ENCODE data around the gene FAM193A.
"Not testable (repeated sequence)": the region's sequence is repeated elsewhere in the genome, so short reads cannot be mapped to it uniquely, and the experiment has no call there.

FAM193A gene

DNA sequence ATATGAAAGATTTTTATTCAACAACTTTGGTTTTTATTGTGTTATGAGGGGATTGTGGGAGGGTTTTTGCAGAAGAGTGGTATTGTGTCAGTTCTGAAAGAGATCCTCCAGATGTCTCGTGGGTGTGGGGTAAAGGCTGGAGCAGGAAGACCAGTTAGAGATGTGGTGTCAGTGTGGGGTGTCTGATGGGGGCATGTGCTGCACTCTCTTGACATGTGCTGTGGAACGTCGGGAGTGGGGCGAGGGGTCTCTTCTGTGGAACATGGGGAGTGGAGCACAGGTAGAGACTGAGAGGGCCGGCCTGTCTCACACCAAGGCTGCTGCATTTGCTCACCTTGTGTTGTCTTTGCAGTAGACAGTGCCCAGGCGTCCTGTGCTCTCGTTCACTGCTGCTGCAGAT is 37.6 kb downstream of the FAM193A start:
- DNase-seq (ENCODE audit: low spot score): no peak

DNA sequence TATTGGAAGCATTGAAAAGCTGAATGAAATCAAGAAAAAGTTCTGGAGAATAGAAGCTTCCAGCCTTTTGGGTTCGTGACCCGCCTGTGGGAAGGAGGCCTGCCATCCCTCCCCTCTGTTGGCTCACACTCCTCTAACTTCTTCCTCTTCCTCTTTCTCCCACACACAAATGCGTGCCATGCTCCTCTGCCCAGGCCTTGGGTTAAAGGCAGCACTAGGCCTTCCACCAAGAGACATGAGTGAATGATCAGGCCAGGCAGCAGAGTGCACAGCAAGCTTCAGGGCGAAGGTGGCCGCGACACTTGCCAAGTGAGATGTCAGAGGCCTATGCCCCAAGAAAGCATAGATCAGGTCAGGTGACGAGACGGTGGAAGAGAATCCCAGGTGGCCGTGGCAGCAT is 38.4 kb downstream of the FAM193A start:
- no peak for DNase-seq (ENCODE audit: low spot score)

DNA sequence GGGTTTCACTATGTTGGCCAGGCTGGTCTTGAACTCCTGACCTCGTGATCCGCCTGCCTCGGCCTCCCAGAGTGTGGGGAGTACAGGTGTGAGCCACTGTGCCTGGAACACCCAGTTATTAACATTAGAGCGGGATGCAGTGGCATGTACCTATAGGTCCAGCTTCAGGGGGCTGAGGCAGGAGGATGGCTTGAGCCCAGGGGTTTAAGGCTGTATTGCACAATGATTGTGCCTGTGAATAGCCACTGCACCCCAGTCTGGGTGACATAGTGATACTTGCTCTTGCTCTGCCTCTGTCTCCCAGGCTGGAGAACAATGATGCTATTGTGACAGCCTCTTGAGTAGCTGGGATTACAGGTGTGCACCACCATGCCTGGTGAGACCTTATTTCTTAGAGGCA is 39.8 kb downstream of the FAM193A start:
- no peak for DNase-seq (ENCODE audit: low spot score)

DNA sequence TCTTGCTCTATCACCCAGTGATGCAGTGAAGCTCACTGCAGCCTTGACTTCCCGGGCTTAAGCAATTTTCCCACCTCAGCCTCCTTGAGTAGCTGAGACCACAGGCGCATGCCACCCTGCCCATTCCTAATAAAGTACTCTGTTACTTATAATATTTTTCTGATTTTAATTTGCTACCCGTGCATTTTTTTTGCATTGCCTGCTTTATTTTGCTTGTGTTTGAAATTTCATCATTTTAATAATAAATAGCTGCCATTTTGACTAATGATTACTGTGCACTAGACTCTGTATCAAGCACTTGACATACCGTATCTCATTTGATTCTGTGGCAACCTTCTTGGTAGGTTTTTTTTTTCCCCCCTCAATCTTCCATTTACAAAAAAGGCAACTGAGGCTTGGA is 41.7 kb downstream of the FAM193A start:
- no peak for DNase-seq (ENCODE audit: low spot score)

DNA sequence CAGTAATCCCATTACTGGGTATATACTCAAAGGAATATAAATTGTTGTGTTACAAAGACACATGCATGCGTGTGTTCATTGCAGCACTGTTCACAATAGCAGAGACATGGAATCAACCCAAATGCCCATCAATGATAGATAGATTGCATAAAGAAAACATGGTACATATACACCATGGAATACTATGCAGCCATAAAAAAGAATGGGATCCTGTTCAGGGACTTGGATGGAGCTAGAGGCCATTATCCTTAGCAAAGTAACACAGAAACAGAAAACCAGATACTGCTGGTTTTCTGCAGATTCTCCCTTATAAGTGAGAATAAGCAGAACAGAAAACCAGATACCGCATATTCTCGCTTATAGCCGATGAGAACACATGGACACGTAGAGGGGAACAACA is 43.5 kb downstream of the FAM193A start:
- DNase-seq (ENCODE audit: low spot score): no peak

DNA sequence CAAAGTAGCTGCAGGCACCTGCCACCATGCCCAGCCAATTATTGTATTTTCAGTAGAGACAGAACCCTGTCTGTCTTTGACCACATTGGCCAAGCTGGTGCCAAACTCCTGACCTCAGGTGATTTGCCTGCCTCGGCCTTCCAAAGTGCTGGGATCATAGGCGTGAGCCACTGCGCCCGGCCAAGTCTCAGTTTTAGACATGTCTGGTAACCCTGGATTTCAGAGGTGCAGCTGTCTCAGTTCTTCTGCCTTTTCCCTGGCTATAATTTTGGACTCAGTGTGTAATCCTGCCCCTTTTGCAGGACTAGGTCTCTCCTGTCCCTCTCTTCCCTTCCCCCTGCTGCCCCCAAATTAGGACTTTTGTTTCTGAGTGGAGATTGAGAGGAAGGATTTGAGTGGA is 46.6 kb downstream of the FAM193A start:
- no peak for DNase-seq (ENCODE audit: low spot score)

DNA sequence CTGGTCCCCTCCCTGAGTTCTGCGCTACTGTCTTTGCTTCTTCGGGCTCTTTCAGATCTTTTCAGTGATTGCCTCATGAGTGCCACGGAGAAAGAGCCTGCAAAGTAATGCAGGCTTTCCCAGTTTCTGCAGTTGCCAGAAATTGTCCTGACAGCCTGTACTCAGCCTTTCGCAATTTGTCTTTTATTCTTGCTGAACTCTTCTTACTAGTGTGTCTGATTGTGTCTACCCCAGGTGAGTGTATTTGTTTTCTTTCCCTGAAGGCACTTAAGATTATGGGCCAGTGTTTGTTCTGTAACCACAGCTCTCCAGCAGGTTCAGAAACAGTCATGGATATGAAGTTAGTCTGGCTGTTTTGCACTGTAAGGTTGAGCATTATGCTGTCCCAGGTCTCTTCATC is 47.1 kb downstream of the FAM193A start:
- no peak for DNase-seq (ENCODE audit: low spot score)

DNA sequence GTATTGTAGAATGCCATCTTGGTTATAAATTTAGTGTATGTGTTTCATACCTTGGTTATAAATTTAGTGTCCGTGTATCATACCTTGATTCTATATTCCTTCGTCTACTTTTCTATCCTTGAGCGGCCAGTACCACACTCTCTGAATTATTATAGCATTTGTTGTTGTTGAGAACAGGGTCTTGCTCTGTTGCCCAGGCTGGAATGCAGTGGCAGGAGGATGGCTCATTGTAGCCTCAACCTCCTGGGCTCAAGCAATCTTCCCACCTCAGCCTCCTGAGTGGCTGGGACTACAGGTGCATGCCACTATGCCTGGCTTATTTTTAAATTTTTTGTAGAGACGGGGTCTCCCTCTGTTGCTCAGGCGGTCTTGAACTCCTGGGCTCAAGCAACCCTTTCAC is 50.1 kb downstream of the FAM193A start:
- DNase-seq (ENCODE audit: low spot score): no peak

DNA sequence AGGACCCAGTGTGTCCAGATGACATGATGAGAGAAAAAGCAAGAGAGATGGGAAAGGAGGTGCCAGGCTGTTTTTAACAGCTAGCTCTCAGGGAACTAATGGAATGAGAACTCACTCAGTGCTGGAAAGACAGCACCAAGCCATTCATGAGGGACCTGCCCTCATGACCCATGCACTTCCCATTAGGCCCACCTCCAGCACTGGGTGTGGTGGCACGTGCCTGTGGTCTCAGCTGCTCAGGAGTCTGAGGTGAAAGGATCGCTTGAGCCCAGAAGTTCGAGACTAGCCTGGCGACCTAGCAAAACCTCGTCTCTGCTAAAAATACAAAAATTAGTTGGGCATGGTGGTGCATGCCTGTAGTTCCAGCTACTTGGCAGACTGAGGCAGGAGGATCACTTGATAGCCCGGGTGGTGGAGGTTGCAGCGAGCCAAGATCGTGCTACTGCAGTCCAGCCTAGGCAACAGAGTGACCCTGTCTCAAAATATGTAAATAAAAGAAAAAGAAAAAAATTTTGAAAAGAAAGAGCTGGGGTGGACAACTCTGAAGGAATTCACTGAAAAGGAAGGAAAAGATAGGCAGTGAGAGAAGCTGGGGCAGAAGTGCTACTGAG is 50.9 kb downstream of the FAM193A start:
- DNase-seq (ENCODE audit: low spot score): no peak

DNA sequence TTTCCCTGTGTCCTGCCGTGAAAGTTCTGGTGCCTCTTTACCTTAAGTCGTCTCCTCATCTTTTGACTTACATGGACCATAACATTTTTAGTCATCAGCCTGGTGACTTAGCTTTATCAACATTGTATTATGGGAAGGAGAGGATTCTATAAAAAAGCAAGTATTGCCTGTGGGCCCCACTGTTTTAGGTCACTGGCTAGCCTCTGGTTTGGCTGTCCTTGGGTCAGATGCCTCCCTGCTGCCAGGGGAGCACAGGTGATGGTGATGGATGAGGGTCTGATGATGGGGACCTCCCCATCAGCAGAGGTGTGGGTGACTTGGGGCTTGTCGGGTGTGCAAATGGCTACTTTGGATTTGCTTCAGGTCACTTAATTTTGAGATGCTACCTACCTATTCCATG is 51.8 kb downstream of the FAM193A start:
- DNase-seq (ENCODE audit: low spot score): no peak

DNA sequence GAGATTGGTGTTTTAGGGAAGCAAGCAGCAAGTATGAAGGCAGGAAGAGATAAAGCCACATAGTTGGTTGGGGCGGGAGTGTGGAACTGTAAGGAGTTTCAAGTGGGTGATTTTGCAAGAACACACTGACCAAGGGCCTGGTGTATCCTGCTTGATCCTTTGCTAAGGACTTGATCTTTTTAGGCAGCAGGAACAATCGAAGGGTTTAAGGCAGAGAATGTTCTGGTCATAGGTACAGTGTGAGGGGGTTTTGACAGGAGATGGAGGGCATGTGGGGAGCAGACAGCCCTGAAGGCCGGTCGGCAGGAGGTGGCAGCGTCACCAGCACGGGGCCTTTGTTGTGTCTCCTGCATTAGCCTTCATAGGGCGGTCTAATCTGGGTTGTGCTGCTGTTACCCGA is 54.7 kb downstream of the FAM193A start:
- no peak for DNase-seq (ENCODE audit: low spot score)

DNA sequence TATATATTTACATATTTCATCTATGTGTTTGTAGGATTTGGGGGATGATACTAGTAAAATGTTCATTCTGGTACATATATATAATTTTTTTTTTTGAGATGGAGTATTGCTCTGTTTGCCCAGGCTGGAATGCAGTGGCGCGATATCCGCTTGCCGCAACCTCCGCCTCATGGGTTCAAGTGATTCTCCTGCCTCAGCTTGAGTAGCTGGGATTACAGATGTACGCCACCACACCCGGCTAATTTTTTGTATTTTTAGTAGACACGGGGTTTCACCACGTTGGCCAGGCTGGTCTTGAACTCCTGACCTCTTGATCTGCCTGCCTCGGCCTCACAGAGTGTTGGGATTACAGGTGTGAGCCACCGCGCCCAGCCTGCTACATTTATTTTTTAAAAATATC is 55.6 kb downstream of the FAM193A start:
- not testable (repeated sequence) for DNase-seq (ENCODE audit: low spot score)

DNA sequence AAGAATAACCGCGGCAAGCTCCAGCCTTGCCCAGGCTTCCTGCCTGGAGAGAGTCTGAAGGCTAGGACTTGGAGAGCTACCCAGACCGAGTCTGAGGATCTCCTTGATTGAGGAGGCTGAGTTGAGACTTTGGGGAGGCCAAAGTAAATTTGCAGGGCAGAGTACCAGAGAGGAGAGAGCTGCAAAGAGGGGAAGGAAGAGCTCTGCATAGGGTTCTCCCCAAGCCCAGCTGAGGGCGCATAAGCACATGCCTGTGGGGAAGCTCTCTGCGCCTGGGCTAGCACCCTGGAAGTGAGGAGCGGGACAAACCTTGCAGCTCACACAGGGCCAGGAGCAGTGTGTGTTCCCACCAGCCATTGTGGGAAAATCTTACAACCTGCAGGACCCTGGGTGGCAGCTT is 56.1 kb downstream of the FAM193A start:
- DNase-seq (ENCODE audit: low spot score): no peak

DNA sequence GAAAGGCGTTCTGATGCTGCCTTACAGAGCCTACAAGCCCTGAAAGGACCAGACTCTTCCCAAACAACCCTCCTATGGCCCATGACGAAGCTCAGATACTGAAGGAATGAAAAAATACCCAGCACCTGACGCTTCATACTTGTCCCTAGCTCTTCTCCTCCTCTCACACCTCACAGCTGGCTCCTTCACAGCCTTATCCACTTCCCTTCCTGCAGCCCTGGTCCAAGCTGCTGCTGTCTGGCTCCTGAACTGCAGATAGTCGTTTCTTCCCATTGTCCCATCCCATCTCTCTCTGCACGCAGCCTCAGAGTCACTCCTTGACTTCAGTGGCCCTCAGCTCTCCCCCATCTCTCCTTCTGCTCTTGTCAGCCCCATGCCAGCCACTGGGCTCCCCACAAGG is 56.6 kb downstream of the FAM193A start:
- no peak for DNase-seq (ENCODE audit: low spot score)

DNA sequence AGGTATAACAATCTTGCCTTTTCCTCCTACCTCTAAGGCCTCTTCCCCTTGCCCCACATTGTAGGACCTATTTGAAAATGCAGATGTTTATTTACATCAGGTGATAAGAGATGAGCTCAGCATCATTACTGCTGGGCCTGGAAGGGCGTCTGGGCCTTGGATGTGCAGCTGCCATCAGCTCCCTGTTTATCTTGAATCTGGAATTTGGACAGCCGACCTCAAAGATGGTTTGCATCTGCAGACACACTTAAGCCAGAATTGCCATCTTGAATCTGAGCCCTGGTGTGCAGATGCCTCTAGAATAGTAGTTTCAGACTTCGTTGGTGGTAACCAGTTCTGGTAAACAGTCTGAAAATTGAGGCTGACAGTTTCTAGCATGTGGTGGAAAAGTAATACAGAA is 59.0 kb downstream of the FAM193A start:
- DNase-seq (ENCODE audit: low spot score): no peak

DNA sequence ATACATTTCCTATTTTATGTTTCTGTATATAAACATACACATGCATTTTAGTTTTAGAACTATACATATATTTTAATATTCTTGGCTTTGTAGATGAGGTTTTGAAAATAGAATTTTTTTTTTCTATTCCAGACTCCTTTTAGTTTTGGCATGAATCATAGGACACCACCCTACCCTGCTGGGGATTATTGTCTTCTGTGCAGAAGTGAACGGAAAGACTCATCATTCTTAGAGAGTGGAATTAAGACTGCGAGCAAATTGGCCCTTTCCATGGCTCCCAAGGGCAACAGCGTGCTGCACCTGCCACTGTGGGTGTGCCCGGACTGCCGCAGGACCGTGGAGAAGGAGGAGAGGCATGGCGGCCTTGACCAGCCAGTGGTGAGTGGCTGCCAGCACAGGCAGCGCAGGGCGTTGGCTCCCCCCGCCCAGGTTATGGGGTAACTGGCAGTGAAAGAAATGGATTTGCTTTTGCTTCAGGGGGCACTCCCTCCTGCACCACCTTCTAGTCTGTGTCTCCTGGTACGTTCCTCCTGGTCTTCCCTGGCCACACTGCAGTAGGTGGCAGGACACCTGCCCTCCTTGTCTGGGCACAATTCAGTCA is 59.6 kb downstream of the FAM193A start:
- DNase-seq (ENCODE audit: low spot score): no peak

DNA sequence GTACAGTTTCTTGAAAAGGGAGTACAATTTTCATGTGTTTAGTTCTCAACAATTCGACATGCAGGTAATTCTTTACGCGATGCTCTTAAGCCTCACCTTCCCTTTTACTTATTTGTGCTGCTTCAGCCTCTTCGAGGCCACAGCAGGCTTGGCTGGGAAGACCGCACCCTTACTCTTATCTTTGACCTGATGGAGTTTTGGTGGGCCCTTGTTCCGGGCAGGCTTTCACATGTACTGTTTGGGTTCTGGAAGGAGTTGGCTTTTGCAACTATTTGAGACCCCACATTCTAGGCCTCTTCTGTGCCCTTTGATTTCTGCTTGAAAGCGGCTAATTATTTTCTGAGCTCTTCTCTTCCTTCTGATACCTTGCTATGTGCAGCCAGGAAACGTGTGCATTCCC is 60.2 kb downstream of the FAM193A start:
- DNase-seq (ENCODE audit: low spot score): no peak

DNA sequence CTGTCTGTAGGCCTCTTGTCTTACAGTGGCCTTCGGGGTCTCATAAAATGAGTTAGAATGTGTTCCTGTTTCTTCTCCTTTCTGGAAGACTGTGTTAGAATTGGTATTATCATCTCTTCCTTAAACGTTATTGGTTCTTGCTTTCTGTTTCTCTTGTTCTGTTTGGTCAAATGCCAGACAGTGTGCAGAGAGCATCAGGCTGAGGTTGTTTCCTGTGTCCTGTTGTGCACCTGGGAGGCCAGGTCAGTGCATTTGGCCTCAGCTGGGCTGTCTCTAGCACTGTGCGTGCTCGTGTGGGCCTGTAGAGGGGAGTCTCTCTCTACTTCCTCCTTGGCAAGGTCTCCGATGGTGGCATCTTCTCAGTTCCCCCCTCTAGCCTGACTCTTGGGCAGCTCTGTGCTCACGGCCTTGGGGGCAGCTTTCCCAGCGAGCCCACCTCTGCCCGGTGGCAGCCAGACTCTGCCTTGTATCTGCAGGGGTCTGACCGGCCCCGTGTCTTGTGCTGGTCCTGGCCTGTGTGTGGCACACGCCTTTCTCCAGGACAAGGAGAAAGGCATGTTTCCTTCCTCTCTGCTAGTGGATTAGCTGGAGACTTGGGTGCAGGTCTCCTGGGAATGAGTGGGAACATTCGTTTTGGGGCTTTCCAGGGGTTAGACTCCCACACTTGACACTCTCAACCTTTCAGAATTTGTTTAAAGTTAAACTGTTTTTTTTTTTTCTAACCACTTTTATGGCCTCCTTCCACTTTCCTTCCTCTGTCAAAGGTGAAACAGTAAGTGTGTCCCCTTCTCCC is 62.3 kb downstream of the FAM193A start:
- DNase-seq (ENCODE audit: low spot score): no peak

DNA sequence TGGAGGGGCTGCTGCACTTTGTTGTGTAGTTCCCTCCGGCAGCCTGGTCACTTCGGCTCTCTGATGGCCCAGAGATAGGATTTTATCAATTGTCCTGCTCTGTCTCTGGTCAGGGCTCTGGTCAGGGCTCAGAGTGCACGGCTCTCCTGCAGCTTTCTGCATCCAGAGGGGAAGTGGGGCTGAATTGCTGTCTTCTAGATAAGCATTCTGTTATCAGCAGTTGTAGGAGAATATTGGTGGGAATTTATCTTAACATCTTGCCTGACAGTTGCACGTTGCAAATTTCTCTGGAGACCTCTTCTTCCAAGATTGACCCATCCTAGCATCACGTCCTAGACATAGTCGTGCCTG is 62.8 kb downstream of the FAM193A start:
- no peak for DNase-seq (ENCODE audit: low spot score)

DNA sequence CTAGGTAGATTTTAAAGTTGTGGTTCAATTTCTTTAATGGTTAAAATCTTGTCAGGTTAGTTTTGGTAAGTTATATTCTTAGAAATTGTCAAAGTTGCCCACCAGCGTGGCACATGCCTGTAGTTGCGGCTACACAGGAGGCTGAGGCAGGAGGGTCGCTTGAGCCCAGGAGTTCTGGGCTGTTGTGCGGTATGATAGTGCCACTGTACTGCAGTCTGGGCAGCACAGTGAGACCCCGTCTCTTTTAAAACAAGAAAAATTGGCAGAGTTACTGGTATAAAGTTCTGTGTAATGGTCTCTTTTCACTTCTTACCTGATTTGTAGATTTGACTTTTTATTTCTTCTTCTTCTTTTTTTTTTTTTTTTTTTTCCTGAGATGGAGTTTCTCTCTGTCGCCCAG is 64.4 kb downstream of the FAM193A start:
- no peak for DNase-seq (ENCODE audit: low spot score)

DNA sequence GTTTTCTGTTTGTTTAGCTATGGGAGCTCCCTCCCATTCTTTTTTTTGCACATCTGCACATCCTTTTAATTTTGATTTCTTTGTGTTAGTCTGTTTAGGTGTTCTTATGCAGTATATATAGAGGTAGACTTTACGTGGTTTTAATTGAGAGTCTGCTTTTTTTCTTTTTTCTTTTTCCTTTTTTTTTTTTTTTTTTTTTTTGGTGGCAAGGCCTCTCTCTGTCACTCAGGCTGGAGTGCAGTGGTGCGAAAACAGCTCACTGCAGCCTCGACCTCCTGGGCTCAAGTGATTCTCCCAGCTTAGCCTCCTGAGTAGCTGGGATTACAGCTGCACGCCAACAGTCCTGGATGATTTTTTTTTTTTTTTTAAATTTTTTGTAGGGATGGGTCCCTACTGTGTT is 68.2 kb downstream of the FAM193A start:
- no peak for DNase-seq (ENCODE audit: low spot score)

DNA sequence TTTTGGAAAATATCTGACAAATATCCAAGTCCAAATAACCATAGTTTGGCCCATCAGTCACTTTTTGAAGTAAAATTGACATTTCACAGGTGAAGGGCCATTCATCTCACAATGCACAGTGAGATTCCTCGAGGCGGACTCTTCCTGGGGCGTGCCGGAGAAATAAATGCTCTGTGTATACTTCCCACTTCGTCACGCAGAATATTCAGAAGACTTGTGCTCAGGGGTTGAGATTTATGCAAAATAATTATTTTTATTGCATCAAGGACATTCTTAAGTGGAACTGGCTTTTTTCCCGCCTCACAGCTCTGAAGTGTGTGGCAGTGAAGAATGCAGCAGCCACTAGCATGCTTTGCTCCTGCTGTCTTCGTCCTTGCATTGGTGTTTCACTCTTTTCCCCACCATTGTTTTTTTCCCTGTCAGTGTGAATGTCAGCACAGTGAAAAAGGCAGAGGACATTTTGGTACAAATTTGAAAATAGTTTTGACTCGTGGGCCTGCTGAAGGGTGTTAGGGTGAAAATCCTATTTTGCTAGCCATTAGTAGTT is 70.6 kb downstream of the FAM193A start:
- DNase-seq (ENCODE audit: low spot score): no peak

DNA sequence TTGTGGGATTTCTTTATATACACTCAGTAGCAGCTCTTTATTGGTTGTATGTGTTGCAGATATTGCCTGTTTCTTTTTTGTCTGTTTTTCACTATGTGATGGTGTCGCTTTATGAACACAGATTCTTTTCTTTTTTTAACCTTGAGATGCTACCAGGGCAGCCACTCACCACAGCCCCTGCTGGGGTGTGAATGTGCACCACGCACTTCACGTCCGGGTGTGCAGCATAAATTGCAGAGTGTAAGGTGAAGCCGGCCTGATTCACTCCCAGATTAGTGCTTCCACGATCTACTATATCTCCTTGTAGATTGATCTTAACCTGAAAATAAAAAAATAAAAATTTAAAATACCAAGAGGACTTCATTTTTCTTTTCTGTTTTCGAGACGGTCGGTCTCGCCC is 71.4 kb downstream of the FAM193A start:
- DNase-seq (ENCODE audit: low spot score): no peak

DNA sequence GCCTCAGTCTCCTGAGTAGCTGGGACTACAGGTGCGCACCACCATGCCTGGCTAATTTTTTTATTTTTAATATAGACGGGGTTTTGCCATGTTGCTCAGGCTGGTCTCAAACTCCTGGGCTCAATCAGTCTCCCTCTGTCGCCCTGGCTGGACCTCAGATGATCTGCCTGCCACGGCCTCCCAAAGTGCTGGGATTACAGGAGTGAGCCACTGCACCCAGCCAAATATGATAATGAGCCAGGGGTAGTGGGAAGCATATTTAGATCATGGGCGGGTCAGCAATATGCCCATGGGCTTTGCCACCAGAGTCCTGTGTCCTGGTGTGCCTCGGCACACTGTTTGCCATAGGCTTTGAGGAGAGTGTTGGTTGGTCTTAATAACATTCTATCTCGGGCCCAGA is 71.8 kb downstream of the FAM193A start:
- DNase-seq (ENCODE audit: low spot score): no peak
